ENCODE results near the gene TRMT6.

DNA sequence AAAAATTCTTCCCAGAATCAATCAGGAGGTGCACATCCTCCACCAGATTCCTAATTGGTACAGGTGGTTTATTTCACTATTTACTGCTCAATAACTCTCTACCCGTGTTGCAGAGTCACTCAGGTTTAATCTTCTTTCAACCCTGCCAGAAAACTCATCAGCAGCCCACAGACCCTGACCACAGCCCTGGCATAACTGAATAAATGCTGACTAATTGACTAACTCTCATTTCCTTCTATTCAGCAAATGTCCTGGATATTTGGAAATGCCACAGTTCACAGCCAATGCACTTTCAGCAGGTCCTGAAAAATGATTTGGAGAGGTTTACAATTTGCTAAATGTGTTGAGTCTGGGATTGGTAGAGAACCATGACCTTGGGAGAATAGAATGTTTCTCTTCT lies 62.3 kb downstream of the TRMT6 start:
- TF ChIP-seq, protein P1, sequence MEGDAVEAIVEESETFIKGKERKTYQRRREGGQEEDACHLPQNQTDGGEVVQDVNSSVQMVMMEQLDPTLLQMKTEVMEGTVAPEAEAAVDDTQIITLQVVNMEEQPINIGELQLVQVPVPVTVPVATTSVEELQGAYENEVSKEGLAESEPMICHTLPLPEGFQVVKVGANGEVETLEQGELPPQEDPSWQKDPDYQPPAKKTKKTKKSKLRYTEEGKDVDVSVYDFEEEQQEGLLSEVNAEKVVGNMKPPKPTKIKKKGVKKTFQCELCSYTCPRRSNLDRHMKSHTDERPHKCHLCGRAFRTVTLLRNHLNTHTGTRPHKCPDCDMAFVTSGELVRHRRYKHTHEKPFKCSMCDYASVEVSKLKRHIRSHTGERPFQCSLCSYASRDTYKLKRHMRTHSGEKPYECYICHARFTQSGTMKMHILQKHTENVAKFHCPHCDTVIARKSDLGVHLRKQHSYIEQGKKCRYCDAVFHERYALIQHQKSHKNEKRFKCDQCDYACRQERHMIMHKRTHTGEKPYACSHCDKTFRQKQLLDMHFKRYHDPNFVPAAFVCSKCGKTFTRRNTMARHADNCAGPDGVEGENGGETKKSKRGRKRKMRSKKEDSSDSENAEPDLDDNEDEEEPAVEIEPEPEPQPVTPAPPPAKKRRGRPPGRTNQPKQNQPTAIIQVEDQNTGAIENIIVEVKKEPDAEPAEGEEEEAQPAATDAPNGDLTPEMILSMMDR (IDR thresholded peaks at IDR 0.05 in 8 of 11, conservative IDR thresholded peaks at IDR 0.05 in 3 of 11): no peak
- TF ChIP-seq POLR2A (IDR thresholded peaks at IDR 0.05) (no peak), POLR2AphosphoS5 (IDR thresholded peaks at IDR 0.05) (no peak)

Data from spleen (tissue), 7 donors.